Body of pancreas (tissue), 4 donors: Measurements from ENCODE around the gene CBFB. TPM values are rescaled to one million over a fixed set of nuclear protein-coding genes. Genes with fewer than 3 reads are reported as not detected.
"Not testable (repeated sequence)": the region's sequence is repeated elsewhere in the genome, so short reads cannot be mapped to it uniquely, and the experiment has no call there.

Source experiments
- ATAC-seq: fragments of 150-250 bp; one replicate; pipeline ENCODE4 v1.9.1; 2016
- DNase-seq, 4 donors: peaks; one replicate each; pipeline ENCODE4 v3.0.0-alpha.2; 2019
- H3K27ac ChIP-seq, 4 donors: fragments of 200-600 bp; sonication (generic); 1 replicate in 3 of 4; 2 replicates in 1 of 4; pipeline versions ENCODE4 v1.5.1 to v1.6.1; 2016 to 2019; ENCODE audit warnings: mild to moderate bottlenecking in 1 of 4, mixed read lengths in 1 of 4, moderate library complexity in 1 of 4
- H3K27me3 ChIP-seq, 2 donors: fragments of 200-600 bp; sonication (generic); one replicate each; pipeline ENCODE4 v1.6.0; 2016; ENCODE audit warnings: mild to moderate bottlenecking in 1 of 2
- H3K36me3 ChIP-seq, 2 donors: fragments of 200-600 bp; sonication (generic); replicated peaks in 1 of 2; 2 replicates each; pipeline ENCODE4 v1.5.1; 2016; ENCODE audit warnings: low read depth in 2 of 2; ENCODE audit not compliant: insufficient read depth in 1 of 2
- H3K4me1 ChIP-seq: fragments of 200-600 bp; sonication (generic); one replicate; pipeline ENCODE4 v1.6.0; 2016
- H3K4me3 ChIP-seq, 2 donors: fragments of 200-600 bp; sonication (generic); 1 replicate in 1 of 2; 2 replicates in 1 of 2; pipeline ENCODE4 v1.5.1; 2016 to 2019
- H3K9me3 ChIP-seq, 3 donors: fragments of 200-600 bp; sonication (generic); 1 replicate in 2 of 3; 2 replicates in 1 of 3; pipeline ENCODE4 v1.5.1; 2016
- POLR2A ChIP-seq, 3 donors: fragments of 450-650 bp; IDR thresholded peaks; one replicate each; pipeline ENCODE4 v1.6.1; 2016; ENCODE audit warnings: antibody characterized with exemption in 3 of 3, mild to moderate bottlenecking in 2 of 3
- WGBS, 2 donors: methylation state at CpG; one replicate each; pipeline ENCODE4 v1.1.5; 2017; 5-methylcytosine and 5-hydroxymethylcytosine counted together
- intact Hi-C: fragments of 100-400 bp; cut with DNase I; formaldehyde crosslinking; loops from one replicate; pipeline ENCODE4 v1.15.1; 2023
- total RNA-seq, 2 donors: library from RNA; depleted of rRNA; stranded (reverse); fragments of >200 nt; gene quantifications; one replicate each; pipeline ENCODE4 v1.1.0, GENCODE V29; 2016
- TF ChIP-seq, protein P1 (sequence below), 7 experiments: fragments of 450-650 bp in 4 of 7; fragments of 200-600 bp in 3 of 7; sonication (generic) in 3 of 7; IDR thresholded peaks; one replicate each; pipeline ENCODE4 v1.5.1; 2016 to 2019; ENCODE audit warnings: antibody characterized with exemption in 7 of 7

CBFB gene
- total RNA-seq, 2 donors from 2014 or later = 28.0 to 41.9 TPM

DNA sequence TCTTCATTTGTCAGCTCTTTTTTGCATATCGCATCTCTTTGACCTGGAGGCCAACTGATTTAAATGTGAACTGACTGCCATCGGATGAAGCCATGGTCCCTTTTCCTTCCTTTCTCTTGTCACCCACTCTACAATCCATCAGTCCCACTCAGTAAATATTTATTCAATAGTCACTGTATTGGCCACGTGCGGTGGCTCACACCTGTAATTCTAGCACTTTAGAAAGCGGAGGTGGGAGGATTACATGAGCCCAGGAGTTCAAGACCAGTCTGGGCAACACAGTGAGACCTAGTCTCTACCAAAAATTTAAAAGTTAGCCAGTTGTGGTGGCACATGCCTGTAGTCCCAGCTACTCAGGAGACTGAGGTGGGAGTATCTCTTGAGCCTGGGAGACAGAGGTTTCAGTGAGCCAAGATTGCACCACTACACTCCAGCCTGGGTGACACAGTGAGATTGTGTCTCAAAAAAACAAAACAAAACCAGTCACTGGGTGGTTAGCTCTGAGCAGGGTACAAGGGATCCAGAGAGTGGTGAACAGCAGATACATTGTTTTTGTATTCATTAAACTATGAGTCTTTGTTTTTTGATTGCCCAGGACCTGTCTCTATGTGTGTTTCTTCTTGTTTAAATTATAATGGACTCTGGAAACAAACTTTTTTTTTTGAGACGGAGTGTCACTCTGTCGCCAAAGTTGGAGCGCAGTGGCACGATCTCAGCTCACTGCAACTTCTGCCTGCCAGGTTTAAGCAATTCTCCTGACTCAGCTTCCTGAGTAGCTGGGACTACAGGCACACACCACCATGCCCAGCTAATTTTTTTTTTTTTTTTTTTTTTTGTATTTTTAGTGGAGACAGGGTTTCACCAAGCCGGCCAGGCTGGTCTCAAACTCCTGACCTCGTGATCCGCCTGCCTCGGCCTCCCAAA lies 87.7 kb downstream of the CBFB start:
- Histone ChIP-seq H3K4me3 (no peak overlapping the region), H3K4me1 (peaks cover 5% of the 10 kb centered on the region), H3K9me3 (no peaks in the 10 kb centered on the region), H3K27me3 (no peaks in the 10 kb centered on the region), H3K27ac (no peak overlapping the region), H3K36me3 (no peaks in the 10 kb centered on the region)
- intact Hi-C loops = no loop called here
- ATAC-seq (no peak), DNase-seq (no peak)
- no peak for TF ChIP-seq POLR2A (IDR thresholded peaks at IDR 0.05)
- TF ChIP-seq, protein P1, sequence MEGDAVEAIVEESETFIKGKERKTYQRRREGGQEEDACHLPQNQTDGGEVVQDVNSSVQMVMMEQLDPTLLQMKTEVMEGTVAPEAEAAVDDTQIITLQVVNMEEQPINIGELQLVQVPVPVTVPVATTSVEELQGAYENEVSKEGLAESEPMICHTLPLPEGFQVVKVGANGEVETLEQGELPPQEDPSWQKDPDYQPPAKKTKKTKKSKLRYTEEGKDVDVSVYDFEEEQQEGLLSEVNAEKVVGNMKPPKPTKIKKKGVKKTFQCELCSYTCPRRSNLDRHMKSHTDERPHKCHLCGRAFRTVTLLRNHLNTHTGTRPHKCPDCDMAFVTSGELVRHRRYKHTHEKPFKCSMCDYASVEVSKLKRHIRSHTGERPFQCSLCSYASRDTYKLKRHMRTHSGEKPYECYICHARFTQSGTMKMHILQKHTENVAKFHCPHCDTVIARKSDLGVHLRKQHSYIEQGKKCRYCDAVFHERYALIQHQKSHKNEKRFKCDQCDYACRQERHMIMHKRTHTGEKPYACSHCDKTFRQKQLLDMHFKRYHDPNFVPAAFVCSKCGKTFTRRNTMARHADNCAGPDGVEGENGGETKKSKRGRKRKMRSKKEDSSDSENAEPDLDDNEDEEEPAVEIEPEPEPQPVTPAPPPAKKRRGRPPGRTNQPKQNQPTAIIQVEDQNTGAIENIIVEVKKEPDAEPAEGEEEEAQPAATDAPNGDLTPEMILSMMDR (IDR thresholded peaks at IDR 0.05) = no peak
- WGBS, 2 donors = 69 to 80% methylated on average over 12 to 13 of the region's 13 CpGs

DNA sequence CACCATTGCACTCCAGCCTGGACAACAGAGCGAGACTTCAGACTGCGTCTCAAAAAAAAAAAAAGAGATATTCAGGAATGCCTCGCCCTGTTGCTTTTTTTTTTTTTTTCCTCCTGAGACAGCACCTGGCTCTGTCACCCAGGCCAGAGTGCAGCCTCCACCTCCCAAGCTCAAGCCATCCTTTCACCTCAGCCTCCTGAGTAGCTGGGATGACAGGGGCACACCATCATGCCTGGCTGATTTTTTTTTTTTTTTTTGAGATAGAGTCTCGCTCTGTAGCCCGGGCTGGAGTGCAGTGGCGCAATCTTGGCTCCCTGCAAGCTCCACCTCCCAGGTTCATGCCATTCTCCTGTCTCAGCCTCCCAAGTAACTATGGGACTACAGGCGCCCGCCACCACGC lies 88.8 kb downstream of the CBFB start:
- H3K27ac ChIP-seq = no peak overlapping the region
- ATAC-seq (no peak), DNase-seq (no peak)
- intact Hi-C loops = no loop called here
- no peaks in the 10 kb centered on the region for H3K9me3 ChIP-seq
- WGBS, 2 donors = 92 to 96% methylated on average over 8 to 9 of the region's 9 CpGs
- H3K4me3 ChIP-seq = no peak overlapping the region
- H3K36me3 ChIP-seq = peaks cover 0 to 5% of the 10 kb centered on the region in 2 donors
- TF ChIP-seq, protein P1 (IDR thresholded peaks at IDR 0.05) = no peak
- no peak for TF ChIP-seq POLR2A (IDR thresholded peaks at IDR 0.05)
- no peaks in the 10 kb centered on the region for H3K27me3 ChIP-seq
- H3K4me1 ChIP-seq = peaks cover 4% of the 10 kb centered on the region

DNA sequence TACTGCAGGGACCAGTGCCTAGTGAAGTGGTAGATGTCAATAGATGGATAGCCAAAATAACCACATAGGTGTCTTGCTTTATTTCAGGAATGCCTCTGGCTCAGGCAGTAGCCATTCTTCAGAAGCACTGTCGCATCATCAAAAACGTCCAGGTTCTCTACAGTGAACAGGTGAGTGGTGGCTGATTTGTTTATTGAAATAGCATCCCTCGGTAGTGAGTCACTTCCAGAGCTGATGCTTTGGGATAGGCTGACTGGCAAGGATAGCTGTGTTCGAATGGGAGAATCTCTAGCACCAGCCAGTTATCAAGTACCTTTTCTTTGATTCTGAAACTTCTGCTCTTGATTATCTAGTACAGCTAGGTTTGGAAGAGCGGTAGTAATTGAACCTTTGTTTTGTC lies 91.1 kb downstream of the CBFB start:
- no peaks in the 10 kb centered on the region for H3K9me3 ChIP-seq
- intact Hi-C loops = no loop called here
- H3K27me3 ChIP-seq = no peaks in the 10 kb centered on the region
- no peaks in the 10 kb centered on the region for H3K4me1 ChIP-seq
- peaks cover 0 to 9% of the 10 kb centered on the region in 2 donors for H3K36me3 ChIP-seq
- TF ChIP-seq POLR2A (IDR thresholded peaks at IDR 0.05) = no peak
- TF ChIP-seq, protein P1 (IDR thresholded peaks at IDR 0.05) = no peak
- DNase-seq (no peak), ATAC-seq (no peak)
- no peak overlapping the region for H3K27ac ChIP-seq
- 76 to 93% methylated on average over 4 to 5 of the region's 5 CpGs for WGBS, 2 donors
- H3K4me3 ChIP-seq = no peak overlapping the region

DNA sequence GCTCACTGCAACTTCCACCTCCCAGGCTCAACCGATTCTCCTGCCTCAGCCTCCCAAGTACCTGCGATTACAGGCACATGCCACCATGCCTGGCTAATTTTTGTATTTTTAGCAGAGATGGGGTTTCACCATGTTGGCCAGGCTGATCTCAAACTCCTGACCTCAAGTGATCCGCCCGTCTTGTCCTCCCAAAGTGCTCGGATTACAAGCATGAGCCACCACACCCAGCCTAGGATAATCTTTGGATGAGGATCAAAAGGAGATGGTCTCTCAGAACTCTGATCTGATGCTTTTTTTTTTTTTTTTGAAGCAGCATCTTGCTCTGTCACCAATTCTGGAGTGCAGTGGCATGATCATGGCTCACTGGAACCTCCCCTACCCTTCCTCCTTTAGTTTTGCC lies 93.8 kb downstream of the CBFB start:
- 94 to 100% methylated on average over 5 of the region's 5 CpGs for WGBS, 2 donors
- H3K9me3 ChIP-seq, H3K4me1 ChIP-seq, ATAC-seq, H3K27me3 ChIP-seq, DNase-seq, intact Hi-C loops, H3K36me3 ChIP-seq, H3K4me3 ChIP-seq, H3K27ac ChIP-seq: not testable (repeated sequence)

DNA sequence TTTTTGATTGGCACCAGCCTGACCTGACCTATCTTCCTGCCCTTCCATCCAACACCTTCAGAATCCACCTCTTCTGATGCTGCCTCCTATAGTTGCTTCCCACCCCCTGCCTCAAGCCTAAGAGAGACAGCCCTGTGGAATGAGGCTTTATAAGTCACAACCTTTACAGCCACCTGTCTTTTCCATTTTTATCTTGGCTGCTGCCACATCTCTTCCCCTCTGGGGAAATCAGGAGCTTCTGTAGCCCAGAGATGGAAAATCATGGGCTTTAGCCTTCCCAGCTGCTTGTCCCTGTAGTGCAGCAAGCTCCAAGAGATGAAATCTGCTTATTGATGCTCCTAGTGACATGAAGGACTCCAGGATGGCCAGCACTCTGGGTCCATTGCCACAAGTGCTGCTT lies 99.5 kb downstream of the CBFB start:
- Histone ChIP-seq H3K4me3 (no peak overlapping the region), H3K36me3 (peaks cover 0 to 13% of the 10 kb centered on the region in 2 donors), H3K9me3 (no peaks in the 10 kb centered on the region), H3K4me1 (no peaks in the 10 kb centered on the region), H3K27ac (no peak overlapping the region), H3K27me3 (no peaks in the 10 kb centered on the region)
- no peak for DNase-seq
- no peak for ATAC-seq
- TF ChIP-seq POLR2A (IDR thresholded peaks at IDR 0.05) = no peak
- TF ChIP-seq, protein P1 (IDR thresholded peaks at IDR 0.05) = no peak
- intact Hi-C loops = no loop called here
